ENCODE results near the gene DOLK.
A peak's percentile ranks its signal among the peaks of the same experiment; 100 is the strongest.

- TF ChIP-seq CTCF (conservative IDR thresholded peaks at IDR 0.05; ENCODE audit: low read depth, low read length) (peak; percentile 42; the same call in 1 of the 2 replicates), EZH2 (IDR thresholded peaks at IDR 0.05; ENCODE audit: borderline replicate concordance, low read depth, low read length, poor library complexity, severe bottlenecking) (no peak)
Observed at GRCh38 chr9:128992995-128993394, 45.6 kb upstream of the DOLK start.
